ENCODE results near the gene OSGIN1.

Gene OSGIN1

DNA sequence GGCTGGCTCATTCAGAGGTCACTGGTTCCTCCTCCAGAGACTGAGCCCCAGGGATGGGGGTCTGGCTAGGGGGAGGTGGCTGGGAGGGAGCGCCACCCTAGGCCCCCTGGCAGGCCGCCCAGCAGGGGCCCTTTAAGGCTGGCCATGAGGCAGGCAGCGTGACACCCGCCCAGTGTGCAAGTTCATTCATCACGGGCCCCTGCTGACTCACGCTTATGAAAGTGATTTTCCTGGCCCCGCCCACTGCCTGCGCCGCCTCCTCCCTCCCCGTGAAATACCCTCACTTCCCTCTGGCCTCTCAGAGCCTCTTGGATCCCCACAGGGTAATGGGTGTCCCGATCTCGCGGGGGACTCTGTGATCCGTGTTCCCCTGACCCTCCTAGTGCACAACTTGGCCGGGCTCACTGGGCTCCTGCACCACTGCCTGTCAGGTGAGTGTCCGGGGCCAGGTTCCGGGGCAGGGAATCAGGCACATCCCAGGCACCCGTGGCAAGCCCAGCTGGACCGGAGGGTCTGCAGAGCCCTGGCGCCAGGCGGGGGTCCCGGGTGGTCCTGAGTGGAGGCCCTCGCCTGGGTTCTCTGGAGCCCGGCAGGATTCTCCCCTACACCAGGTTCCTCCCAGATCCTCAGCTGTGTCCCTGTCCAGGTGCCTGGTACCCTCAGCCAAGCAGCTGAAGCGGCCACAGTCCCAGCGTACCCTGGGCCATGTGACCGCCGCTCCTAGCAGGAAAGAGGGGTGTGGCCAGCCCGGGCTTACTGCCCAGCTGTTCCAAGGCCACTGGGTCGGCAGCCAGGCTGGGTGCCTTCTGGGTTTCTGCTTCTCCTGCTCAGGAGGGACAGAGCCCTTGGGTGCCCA is at the start of gene OSGIN1:
OSGIN1 (plus strand) TSS at position 301 of the 856 bp plus-strand sequence. CDS start 4,432 bp downstream, outside the sequence.
- DNase-seq = peak; percentile 77 to 96 (median 88)
- intact Hi-C loops (cut with DNase I) = no loop called here

- intact Hi-C loops (cut with DNase I) = no loop called here
- peak in 30 of 42 donors; percentile 33 to 78 (median 56) for DNase-seq
Observed at GRCh38 chr16:83903751-83904150, 49.3 kb upstream of the OSGIN1 start.

DNA sequence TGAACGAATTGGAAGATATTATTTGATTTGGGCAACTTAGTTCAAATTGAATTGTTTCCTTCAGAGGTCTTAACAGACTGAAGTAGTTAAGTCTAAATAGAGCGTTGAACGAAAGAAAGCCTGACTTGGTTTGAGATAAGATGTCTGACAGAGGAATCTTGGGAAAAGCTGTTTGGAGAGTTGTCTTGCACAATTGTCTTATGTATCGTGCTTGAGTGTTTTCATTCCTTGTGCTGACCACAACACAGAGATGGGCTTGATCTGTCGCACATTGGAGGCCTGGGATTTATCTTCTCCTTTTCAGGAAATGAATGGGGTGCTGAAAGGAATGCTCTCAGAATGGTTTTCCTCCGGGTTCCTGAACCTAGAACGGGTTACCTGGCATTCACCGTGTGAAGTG is 46.4 kb upstream of the OSGIN1 start:
- DNase-seq = no peak
- intact Hi-C loops (cut with DNase I) = no loop called here

DNA sequence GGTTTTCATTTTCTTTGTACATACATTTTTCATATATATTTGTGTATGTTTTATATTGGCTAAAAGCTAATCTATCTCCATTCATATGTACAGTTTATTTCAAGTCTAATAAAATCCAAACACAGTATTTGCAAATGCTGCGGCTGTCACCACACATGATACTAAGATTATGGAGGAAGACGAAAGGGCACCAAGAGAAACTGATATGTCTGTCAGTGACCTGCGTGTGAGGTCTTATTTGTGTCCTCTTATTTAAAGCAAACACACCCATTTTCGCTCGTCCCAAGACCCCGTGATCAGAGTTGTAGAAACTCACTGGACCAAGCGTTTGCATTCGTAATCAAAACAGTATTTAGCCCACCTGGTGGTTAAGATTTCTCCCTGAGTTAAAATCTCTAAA is 45.9 kb upstream of the OSGIN1 start:
- intact Hi-C loops (cut with DNase I) = no loop called here
- no peak for DNase-seq

GRCh38 chr16:83907631-83908250 is 45.3 kb upstream of the OSGIN1 start:
- intact Hi-C loops (cut with DNase I) = no loop called here

DNA sequence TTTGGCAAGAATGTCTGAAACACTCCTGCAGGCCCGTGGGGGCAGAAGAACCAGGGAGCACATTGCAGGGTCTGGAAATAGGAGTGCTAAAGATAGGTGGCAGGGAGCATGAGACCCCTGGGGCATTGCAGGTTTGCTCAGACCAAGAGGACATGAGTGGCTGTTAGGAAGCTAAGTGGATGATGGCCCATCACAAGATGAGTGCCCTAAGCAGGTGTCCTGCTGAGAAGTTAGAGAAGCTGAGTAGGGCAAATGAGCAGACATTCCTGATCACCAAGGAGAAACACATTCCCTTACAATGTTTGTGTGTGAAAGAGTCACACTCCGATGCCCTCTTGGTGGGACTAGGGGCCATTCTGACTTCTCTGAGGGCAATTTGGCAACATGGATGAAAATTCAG is 44.2 kb upstream of the OSGIN1 start:
- intact Hi-C loops (cut with DNase I) = no loop called here
- DNase-seq = no peak

More at GRCh38 chr16:83907631-83908250, 45.3 kb upstream of the OSGIN1 start:
- no peak for DNase-seq

DNA sequence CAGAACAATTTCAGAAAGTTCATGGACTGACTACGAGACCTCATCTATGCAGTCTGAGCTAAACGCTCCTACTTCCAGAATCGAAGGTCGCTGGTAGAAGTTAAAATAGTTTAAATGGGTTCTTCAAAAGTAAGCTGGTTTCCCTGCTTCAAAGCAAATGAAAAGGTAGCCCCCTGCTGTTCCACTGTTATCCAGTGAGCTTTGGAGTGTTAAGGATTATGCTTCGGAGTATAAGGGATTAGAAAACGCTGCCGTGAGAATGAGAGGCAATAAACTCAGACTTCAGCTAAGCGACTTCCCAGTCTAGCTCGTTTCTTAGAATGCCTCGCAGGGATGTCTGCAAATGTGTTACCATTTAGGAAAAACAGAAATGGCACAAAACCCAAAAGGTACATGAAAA is 41.8 kb upstream of the OSGIN1 start:
- intact Hi-C loops (cut with DNase I) = no loop called here
- peak in 1 of 42 donors; percentile 0 for DNase-seq

- intact Hi-C loops (cut with DNase I) = no loop called here
- peak in 1 of 42 donors; percentile 0 for DNase-seq
Observed at GRCh38 chr16:83912519-83913244, 40.4 kb upstream of the OSGIN1 start.

- intact Hi-C loops (cut with DNase I) = no loop called here
- DNase-seq = peak in 1 of 42 donors; percentile 3
Observed at GRCh38 chr16:83913245-83913633, 39.8 kb upstream of the OSGIN1 start.

DNA sequence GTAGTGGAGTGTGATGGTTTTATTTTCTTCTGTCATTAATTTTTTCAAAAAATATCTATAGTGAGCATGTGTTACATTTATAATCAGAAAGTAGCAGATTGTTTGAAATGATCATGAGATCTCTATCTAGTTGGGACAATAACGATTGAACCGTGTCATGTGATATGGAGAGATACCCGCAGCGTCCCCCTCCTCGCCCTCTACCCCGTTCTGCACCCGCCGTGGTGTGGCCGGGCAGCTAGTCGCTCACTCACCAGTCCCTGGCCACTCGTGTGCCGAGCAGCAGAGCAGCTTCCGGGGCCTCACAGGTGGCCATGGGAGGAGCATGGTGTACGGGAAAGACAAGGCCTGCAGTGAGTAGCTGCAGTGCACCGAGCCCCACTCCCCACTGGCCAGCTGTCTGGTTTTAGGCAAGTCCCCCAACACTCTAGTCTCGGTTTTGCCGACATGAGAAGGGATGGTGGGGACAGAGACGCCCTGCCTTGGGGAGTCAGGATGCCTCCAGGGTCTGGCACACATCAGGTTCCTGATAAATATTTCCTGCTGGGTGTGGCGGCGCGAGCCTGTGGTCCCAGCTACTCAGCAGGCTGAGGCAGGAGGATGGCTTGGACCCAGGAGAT is 38.8 kb upstream of the OSGIN1 start:
- intact Hi-C loops (cut with DNase I) = no loop called here
- DNase-seq = peak in 1 of 42 donors; percentile 1

GRCh38 chr16:83915081-83915480 is 38.0 kb upstream of the OSGIN1 start:
- peak in 1 of 42 donors; percentile 2 for DNase-seq
- intact Hi-C loops (cut with DNase I) = no loop called here

GRCh38 chr16:83915491-83915890 is 37.5 kb upstream of the OSGIN1 start:
- intact Hi-C loops (cut with DNase I) = no loop called here
- DNase-seq = no peak

- DNase-seq = no peak
- intact Hi-C loops (cut with DNase I) = no loop called here
Observed at GRCh38 chr16:83917152-83918120, 35.6 kb upstream of the OSGIN1 start.

DNA sequence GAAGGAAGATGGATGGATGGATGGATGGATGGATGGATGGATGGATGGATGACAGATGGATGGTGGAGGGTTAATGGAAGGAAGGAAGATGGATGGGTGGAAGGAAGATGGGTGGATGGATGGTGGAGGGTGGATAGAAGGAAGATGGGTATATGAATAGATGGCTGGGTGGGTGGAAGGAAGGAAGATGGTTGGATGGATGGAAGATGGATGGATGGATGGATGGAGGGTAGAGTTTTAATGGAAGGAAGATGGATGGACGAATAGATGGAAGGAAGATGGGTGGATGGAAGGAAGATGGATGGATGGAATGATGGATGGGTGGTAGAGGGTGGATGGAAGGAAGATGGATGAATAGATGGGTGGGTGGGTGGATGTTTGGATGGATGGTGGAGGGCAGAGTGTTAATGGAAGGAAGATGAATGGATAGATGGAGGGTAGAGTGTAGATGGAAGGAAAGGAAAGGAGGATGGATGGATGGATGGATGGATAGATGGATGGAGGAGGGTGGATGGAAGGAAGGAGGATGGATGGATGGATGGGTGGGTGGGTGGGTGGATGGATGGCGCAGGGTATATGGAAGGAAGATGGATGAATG is 32.0 kb upstream of the OSGIN1 start:
- intact Hi-C loops (cut with DNase I) = no loop called here
- no peak for DNase-seq

GRCh38 chr16:83923581-83924365 is 29.3 kb upstream of the OSGIN1 start:
- DNase-seq = no peak
- intact Hi-C loops (cut with DNase I) = no loop called here

GRCh38 chr16:83924686-83925085 is 28.4 kb upstream of the OSGIN1 start:
- no peak for DNase-seq
- intact Hi-C loops (cut with DNase I) = no loop called here

Data from head of caudate nucleus (tissue), 42 donors.